HG02588 (cell line): ENCODE results near the gene SPRR1A.

Source experiments
- ATAC-seq: cut with Tn5 transposase; IDR thresholded peaks from one replicate; pipeline ENCODE4 v1.9.1; 2021; ENCODE audit warnings: mild to moderate bottlenecking, moderate library complexity; ENCODE audit not compliant: unreplicated experiment

The SPRR1A gene

DNA sequence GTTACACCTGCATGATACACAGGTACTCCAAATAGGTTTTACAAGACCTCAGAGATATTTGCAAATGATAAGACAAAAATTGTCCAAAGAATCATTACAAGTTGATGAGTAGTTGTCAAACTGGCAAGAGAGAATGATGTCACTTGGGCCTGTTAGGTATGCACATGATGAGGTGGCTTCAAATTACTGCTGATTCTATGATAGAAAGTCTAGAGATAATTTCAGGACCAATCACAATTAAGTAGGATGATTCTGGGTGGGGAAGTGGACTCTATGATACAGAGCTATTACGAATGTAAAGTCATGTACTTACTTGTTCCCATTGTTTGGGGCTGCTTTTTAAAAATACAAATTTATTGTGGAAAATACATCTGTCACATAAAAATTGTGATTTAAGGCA lies 41.9 kb downstream of the SPRR1A start:
- ATAC-seq = no peak

DNA sequence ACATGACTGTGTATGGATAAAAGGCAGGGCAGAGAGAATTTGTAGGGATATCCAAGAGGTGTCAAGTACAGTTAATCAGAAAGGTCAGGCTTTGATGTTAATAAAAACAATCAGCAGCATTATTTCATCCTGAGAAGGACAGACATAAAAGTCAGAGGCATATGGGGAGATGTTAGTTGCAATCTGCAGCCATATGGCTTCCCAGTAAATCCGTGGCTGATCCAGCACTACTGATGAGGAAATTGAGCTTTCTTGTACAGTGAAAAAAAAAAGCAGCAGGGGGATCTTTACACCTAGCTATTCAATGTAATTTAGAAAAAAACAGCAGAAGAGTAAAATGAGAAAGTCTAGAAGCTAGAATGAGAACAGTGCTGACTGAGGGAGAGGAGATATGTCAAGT lies 44.9 kb downstream of the SPRR1A start:
- ATAC-seq = no peak

GRCh38 chr1:153030895-153031294 lies 47.0 kb downstream of the SPRR1A start, which contains the start of gene SPRR1B:
SPRR1B (plus strand) TSS chr1:153031203; CDS start chr1:153032346, 1,143 bp downstream.
- no peak for ATAC-seq

DNA sequence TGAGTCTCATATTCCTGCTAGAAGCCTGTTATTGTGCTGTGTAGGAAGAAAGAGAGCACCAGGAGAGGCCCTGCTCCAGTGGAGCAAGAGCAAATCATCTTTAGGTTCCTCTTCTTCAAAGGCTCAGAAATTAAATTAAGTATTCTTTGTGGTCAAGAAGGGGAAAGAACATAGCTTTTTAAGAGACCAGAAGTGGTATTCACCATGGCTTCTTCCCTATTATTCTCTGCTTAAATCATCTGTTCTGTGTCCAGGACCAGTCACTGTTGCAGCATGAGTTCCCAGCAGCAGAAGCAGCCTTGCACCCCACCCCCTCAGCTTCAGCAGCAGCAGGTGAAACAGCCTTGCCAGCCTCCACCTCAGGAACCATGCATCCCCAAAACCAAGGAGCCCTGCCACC lies 48.2 kb downstream of the SPRR1A start:
- no peak for ATAC-seq

- ATAC-seq = no peak
Observed at GRCh38 chr1:153032677-153033308, 48.9 kb downstream of the SPRR1A start.

DNA sequence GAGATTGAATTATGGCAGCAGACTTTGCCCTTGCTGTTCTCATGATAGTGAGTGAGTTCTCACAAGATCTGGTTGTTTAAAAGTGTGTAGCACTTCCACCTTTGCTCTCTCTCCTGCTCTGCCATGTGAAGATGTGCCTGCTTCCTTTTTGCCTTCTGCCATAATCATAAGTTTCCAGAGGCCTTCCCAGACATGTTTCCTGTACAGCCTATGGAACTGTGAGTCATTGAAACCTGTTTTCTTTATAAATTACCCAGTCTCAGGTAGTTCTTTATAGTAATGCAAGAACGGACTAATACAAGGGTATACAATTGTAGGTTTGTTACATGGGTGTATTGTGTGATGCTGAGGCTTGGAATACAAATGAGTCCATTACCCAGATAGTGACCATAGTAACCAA lies 51.3 kb downstream of the SPRR1A start:
- no peak for ATAC-seq
